Measurements from ENCODE around the gene CCN6.
"Not testable (repeated sequence)": the region's sequence is repeated elsewhere in the genome, so short reads cannot be mapped to it uniquely, and the experiment has no call there.

Gene CCN6

DNA sequence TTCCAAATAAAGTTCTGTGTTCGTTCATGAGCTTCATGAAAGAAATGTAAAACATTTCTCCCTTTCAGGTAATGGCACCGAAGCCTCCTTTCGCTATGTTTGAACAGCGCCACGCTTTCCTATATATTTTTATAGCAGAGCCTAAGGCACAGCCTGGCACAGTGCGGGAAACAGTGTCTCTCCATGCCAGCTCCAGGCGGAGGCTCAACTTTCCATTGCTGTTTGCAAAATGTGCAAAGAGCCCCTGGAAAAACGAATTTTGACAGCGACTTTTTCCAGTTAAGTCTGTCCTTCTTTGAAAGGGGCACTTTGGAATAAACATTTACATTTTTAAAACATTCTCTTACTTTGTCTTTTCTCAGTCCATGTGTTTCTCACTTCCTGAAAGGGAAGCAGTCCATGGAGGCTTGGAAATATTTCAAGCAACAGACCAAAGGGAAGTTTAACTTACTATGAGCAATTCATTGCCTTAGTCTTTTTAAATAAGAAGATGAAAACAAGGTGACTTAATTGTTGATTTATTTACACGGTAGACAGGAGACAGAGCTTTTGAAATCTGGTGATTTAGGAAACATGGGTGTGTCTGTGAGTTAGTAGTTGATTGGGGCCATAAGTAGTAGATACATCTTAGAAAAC lies 769 bp downstream of the CCN6 start:
- DNase-seq, result no peak

DNA sequence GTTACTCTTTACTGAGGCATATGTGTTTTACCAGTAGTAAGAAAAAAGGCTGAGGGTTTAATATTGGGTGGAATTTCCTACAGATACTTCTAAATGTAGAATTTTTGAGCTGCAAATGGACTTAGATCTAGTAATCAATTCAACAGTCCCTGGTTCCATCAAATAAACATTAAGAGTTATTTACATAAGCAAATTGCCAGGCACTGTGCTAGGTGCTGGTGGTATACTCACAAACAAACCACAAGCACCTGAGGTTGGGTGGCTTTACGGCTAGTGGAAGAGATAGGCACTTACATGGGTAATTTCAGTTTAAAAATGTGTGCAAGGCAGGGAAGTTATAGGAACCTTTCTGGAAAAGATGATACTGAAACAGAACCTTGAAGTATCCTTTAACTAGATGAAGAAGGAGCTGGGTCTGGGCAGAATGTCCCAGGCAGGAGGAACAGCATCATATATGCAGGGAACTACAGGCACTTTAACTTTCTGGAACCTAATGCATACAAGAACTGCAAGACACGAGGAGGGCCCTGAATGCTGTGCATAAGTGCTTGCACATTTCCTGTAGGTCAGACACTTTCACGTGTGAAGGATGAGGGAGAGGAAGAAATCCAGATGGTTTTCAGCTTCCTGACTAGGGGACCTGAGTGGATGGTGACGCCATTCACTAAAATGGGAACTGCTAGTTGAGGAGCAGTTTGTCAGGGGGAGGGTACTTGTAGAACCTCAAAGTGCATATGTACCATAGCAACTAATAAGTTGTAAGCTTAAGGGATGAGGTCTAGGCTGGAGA lies 4.5 kb downstream of the CCN6 start:
- DNase-seq, result no peak

DNA sequence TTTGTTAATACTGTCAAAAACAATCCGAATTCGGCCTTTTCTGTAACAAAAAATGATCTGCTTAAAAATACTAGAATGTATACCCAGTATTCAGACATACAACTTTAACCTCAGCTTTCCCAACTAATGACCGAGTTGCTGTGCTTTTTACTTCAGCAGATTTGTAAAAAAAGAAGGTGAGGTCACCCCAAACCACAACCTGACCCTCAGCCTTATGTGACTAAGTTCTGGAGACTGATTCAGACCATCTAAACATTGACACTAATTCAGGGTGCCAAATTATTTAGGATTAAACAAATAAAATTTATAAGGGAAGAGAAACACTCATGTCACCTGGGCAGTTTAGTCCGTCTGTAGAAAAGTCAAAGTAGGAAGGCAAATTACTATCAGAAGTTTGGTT lies 7.7 kb downstream of the CCN6 start:
- DNase-seq, result no peak

DNA sequence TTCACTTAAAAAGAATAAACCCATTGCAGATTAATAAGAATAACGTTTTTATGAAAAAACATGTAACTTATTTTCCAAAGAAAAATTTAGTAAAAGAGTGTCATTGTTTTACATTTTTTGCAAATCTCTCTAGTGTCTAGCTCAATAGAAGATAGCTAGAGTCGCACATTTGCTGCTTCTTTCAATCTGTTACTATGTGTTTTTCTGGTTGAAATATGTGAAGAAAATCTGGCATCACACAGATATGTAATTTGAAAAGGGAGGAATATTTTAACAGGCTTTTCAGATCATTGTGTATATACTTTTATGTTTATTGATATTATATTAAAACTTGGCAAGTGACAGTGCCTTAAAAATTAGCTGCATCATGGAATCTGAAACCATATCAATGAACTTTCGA lies 9.1 kb downstream of the CCN6 start:
- no peak for DNase-seq

GRCh38 chr6:112065426-112065986 lies 11.6 kb downstream of the CCN6 start:
- DNase-seq, result no peak

GRCh38 chr6:112066606-112067005 lies 12.7 kb downstream of the CCN6 start:
- DNase-seq, result no peak

GRCh38 chr6:112081569-112081968 lies 27.7 kb downstream of the CCN6 start:
- DNase-seq, result no peak

- no peak for DNase-seq
Observed at GRCh38 chr6:112085286-112086065, 31.6 kb downstream of the CCN6 start.

DNA sequence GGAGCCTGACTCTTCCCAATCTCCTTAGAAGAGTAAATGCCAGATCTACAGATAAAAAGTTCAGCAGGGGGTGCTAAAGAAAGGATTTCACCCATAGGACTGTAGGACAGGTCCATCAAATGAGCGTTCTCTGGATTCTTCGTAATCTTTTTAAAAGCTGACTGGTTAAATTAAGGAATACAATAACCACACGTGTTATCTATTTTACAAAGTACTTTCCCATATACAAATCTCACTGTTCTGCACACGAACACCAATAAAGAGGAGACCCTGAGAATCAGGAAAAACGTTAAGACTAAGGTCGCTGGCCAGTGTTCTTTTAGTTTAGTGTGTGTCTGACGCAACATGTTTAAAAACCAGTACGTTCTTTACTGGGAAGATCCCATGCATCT lies 32.8 kb downstream of the CCN6 start:
- peak; percentile 18 for DNase-seq

- peak; percentile 93 for DNase-seq
Observed at GRCh38 chr6:112087136-112087911, 33.4 kb downstream of the CCN6 start, which contains the start of the genes FAM229B and TUBE1. Gene FAM229B, plus strand, starts transcription at chr6:112087591. Its CDS starts 11,693 bp downstream, at chr6:112099284. Gene TUBE1, minus strand, starts transcription at chr6:112087482. Its CDS starts 48 bp downstream, at chr6:112087434.

GRCh38 chr6:112087916-112088315 lies 34.0 kb downstream of the CCN6 start:
- DNase-seq, result no peak

- DNase-seq, result no peak
Observed at GRCh38 chr6:112096901-112097300, 43.0 kb downstream of the CCN6 start.

- DNase-seq, result no peak
Observed at GRCh38 chr6:112100561-112100960, 46.7 kb downstream of the CCN6 start.

GRCh38 chr6:112106026-112106425 lies 52.1 kb downstream of the CCN6 start:
- not testable (repeated sequence) for DNase-seq

GRCh38 chr6:112106562-112106961 lies 52.7 kb downstream of the CCN6 start:
- DNase-seq, result no peak

DNA sequence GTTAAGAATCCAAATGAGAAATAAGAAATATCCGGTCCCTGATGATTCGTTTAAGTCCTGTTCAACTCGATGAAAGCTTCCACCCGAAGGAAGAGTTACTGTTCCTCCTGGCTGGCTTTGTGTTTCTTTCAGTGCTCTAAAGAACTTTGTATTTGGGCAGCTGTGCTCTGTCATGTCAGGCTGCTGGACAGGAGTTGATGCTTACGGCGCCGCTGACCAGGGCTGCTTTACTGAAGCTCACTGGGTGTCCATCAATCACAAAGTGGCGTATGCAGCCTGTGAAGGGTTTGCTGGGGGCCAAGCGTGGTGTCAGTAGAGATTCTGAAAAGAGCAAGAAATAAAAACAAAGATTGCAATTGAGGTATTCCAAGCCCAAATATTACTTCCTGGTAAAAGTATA lies 55.4 kb downstream of the CCN6 start:
- DNase-seq, result no peak

- no peak for DNase-seq
Observed at GRCh38 chr6:112113431-112113830, 59.5 kb downstream of the CCN6 start.

GRCh38 chr6:112113918-112114317 lies 60.0 kb downstream of the CCN6 start:
- no peak for DNase-seq

DNA sequence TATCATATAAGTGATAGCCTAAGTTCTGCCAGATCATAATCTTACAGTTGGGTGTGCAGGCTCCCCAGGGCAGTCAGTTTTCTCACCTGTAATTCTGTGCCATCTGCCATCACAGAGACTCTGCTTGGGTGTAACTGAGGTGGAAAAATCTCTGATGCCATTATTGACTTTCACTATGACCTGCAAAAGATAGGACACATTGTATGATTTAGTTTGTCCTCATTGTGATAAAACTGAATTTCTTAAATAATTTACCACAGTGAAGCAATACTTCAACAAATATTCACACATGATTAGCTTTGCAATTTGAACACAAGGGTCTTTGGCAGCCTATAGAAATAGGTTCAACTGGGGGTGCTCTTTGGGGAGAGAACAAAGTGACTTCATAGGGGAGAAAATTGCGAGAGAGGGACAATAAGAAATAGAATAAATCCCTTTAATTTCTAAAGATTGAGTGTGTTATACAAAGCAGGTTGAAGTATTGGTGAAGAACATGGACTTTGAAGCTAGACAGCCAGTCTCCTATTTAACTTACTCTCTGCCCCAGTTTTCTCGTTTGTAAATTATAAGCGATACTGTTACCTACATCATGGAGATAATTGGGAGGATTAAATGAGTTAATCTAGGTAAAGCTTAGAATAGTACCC lies 60.8 kb downstream of the CCN6 start:
- DNase-seq, result no peak

DNA sequence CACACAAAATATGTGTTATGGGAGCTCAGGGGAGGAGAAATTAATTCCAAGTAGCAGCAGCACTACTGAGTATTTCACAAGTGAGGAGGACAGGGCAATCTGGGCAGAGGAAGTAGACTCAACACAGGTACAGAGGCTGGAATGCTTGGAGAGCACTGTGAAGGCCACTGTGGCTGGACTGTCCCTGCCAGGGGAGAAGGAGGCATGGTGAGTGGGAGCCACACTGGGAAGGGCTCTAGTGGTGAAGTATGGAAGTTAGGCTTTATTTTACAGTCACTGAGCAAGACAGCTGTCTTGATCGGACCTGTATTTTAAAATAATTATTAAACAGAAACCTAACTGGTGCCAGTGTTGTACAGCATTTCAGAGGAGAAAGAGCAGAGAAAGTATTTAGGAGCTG lies 62.3 kb downstream of the CCN6 start:
- no peak for DNase-seq

GRCh38 chr6:112117554-112117953 lies 63.6 kb downstream of the CCN6 start:
- DNase-seq, result no peak

DNA sequence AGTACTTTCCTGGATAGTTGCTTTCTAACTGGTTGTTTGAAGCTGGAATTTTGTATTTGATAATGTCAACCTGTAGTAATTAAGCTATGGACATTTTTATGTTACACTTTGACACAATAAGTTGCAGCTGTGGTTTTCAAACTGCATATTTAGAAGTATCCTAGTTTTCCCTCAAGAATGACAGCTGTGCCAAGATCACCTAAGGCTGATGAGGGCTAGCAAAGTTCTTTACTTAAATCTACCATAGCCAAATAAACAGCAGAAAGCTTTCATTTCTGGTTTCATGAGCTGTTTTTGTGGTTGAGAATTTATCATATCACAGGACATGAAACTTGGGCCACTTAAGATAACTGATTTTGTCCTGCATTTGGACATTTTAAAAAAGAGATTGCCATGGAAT lies 64.1 kb downstream of the CCN6 start:
- no peak for DNase-seq
